BJ (cell line): ENCODE measurements around the gene AICDA. TPM values are rescaled to one million over a fixed set of nuclear protein-coding genes. Genes with fewer than 3 reads are reported as not detected.
"Not testable (repeated sequence)": the region's sequence is repeated elsewhere in the genome, so short reads cannot be mapped to it uniquely, and the experiment has no call there.

ENCODE experiments used
- CTCF ChIA-PET: fragments of 350-600 bp; formaldehyde crosslinking; extraction: SDS; loops from one replicate; lab custom pipeline; 2021; ENCODE audit warnings: antibody characterized with exemption, inconsistent platforms; lab: Yijun Ruan, JAX
- POLR2A ChIA-PET: fragments of 300-600 bp; sonication (Branson Sonifier 250); formaldehyde crosslinking; extraction: SDS; loops from one replicate; lab custom pipeline; 2021; ENCODE audit warnings: antibody characterized with exemption; lab: Charles Lee
- DNase-seq: peaks from one replicate; pipeline ENCODE4 v3.0.0-alpha.2; 2011; ENCODE audit warnings: low read depth
- H3K27me3 ChIP-seq: 2 replicates; pipeline ENCODE4 v1.6.0; 2011; ENCODE audit warnings: low read length; ENCODE audit not compliant: control insufficient read depth, insufficient read depth
- H3K36me3 ChIP-seq: 2 replicates; pipeline ENCODE4 v1.5.1; 2011; ENCODE audit warnings: low read length; ENCODE audit not compliant: control insufficient read depth, insufficient read depth
- H3K4me3 ChIP-seq: 2 replicates; pipeline ENCODE4 v1.5.1; 2011; ENCODE audit warnings: low read depth, mild to moderate bottlenecking, control low read depth, low read length
- polyA plus RNA-seq: library from polyadenylated mRNA; depleted of rRNA; stranded (reverse); fragments of >200 nt; gene quantifications from 2 replicates; pipeline ENCODE4 v1.2.3, GENCODE V29; 2011
- TF ChIP-seq, protein P1 (sequence below): IDR thresholded peaks from 2 replicates; pipeline ENCODE4 v1.5.1; 2011; ENCODE audit warnings: low read depth, mild to moderate bottlenecking, control low read depth, inconsistent platforms, low read length, moderate library complexity; ENCODE audit not compliant: insufficient read depth

The AICDA gene
- polyA plus RNA-seq, 1 experiment: not detected

DNA sequence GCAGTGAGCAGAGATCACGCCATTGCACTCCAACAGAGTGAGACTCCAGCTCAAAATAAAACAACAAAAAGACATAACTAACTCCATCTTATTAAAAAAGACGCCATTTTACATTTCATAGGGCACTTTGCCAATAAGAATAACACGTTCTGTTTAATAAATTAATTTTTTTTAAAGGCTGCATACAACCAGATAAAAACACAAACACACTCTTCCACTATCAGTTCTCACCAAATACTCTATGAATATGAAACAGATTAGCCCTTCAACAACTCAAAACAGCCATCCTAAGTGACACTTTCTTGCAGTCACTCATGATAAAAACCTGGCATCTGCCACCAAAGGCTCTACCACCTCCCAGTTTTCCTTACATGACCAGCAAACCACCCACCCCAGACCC lies 16.1 kb downstream of the AICDA start:
- Histone ChIP-seq H3K27me3 (no peaks in the 10 kb centered on the region), H3K4me3 (no peak overlapping the region), H3K36me3 (no peaks in the 10 kb centered on the region)
- TF ChIP-seq, protein P1, sequence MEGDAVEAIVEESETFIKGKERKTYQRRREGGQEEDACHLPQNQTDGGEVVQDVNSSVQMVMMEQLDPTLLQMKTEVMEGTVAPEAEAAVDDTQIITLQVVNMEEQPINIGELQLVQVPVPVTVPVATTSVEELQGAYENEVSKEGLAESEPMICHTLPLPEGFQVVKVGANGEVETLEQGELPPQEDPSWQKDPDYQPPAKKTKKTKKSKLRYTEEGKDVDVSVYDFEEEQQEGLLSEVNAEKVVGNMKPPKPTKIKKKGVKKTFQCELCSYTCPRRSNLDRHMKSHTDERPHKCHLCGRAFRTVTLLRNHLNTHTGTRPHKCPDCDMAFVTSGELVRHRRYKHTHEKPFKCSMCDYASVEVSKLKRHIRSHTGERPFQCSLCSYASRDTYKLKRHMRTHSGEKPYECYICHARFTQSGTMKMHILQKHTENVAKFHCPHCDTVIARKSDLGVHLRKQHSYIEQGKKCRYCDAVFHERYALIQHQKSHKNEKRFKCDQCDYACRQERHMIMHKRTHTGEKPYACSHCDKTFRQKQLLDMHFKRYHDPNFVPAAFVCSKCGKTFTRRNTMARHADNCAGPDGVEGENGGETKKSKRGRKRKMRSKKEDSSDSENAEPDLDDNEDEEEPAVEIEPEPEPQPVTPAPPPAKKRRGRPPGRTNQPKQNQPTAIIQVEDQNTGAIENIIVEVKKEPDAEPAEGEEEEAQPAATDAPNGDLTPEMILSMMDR: no peak
- DNase-seq: no peak
- CTCF ChIA-PET: interaction anchor here (5.3 kb wide), 1 partner anchor 13 kb away, joined by 20 read pairs; no protein-coding TSS in a partner anchor
- POLR2A ChIA-PET: no interaction called here

DNA sequence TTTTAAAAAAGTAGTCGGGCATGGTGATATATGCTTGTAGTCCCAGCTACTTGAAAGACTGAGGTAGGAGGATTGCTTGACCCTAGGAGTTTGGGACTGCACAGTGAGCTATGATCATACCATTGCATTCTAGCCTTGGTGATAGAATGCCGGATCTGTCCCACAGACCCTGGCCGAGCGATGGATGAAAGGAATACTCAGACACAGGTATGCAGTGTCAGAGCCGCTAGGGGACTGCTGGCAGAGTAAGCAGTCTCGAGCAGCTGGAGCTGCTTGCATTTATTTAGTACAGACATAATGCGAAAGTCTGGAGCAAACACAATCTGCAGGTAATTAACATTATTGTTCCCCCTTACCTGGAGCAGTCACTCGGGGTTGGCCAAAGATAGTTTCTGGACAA lies 18.6 kb downstream of the AICDA start:
- H3K27me3 ChIP-seq: no peaks in the 10 kb centered on the region
- no peaks in the 10 kb centered on the region for H3K36me3 ChIP-seq
- H3K4me3 ChIP-seq: no peak overlapping the region
- CTCF ChIA-PET: interaction anchor here (1.3 to 5.3 kb wide), 2 partner anchors 15 to 50 kb away, joined by 4 to 20 read pairs; no protein-coding TSS in a partner anchor
- DNase-seq: no peak
- POLR2A ChIA-PET: no interaction called here
- TF ChIP-seq, protein P1: no peak

DNA sequence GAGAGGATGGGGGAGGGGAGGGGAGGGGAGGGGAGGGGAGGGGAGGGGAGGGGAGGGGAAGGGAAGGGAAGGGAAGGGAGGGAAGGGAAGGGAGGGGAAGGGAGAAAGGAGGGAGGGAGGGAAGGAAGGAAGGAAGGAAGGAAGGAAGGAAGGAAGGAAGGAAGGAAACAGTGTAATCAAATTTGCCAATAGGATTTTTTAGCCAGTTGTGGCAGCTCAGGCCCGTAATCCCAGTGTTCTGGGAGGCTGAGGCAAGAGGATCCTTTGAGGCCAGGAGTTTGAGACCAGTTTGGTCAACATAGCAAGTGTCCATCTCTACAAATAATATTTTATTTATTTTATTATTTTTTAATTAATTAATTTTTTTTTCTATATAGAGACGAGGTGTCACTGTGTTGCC lies 19.4 kb downstream of the AICDA start:
- ChIA-PET POLR2A (no interaction called here), CTCF (interaction anchor here (0.6 to 5.3 kb wide), 3 partner anchors 16 to 67 kb away, joined by 3 to 20 read pairs (median 4); no protein-coding TSS in a partner anchor)
- TF ChIP-seq, protein P1: no peak
- no peaks in the 10 kb centered on the region for H3K27me3 ChIP-seq
- H3K4me3 ChIP-seq: no peak overlapping the region
- no peaks in the 10 kb centered on the region for H3K36me3 ChIP-seq
- DNase-seq: no peak

DNA sequence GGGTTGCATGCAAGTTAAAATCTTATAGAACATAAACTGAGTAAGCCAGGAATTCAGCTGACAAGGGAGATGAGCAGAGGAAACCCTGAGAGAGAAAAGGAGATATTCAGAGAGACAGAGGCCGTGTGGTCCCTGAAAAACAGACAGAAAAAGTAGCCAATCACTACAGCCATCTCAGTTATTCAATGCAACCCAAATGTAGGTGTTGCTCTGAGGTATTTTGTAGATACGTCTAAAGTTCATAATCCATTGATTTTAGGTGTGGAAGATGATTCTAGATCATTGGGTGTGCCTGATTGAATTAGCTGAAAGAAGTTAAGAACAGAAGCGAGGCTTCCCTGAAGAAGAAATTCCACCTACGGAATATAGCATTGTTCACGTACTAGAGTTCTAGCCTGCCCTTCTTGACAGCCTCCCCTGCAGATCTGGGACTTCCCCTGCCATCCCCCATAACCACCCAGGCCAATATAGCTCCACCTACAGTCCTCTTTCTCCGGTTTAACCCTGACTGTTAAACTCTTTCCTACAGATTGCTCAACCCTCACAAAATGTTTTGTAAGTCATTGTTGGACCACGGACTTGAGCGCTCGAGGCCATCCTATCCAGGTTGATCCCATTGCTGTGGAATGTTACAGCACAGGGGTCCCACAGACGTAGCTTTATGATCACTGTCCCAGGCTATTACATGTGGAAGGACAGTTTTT lies 21.7 kb downstream of the AICDA start:
- no peaks in the 10 kb centered on the region for H3K27me3 ChIP-seq
- H3K36me3 ChIP-seq: no peaks in the 10 kb centered on the region
- TF ChIP-seq, protein P1: no peak
- ChIA-PET POLR2A (no interaction called here), CTCF (interaction anchor here (0.7 to 1.9 kb wide), 3 partner anchors 14 to 47 kb away, joined by 3 to 6 read pairs (median 4); no protein-coding TSS in a partner anchor)
- H3K4me3 ChIP-seq: no peak overlapping the region
- no peak for DNase-seq

DNA sequence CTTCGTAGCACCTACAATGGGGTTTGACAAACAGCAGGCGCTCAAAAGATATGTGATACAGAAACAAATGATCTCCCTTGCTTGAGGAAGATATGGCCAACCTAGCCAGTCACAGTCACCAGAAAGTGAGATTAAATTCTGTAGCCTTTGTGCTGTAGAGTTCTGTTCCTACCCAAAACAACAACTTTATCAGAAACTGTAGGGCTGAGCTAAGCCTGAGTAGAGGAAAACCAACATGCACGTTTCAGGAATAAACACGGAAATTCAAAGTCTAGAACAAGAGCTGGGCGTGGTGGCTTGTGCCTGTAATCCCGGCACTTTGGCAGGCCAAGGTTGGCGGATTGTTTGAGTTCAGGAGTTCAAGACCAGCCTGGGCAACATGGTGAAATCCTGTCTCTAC lies 23.0 kb downstream of the AICDA start:
- Histone ChIP-seq H3K4me3 (no peak overlapping the region), H3K36me3 (no peaks in the 10 kb centered on the region), H3K27me3 (no peaks in the 10 kb centered on the region)
- no peak for DNase-seq
- TF ChIP-seq, protein P1: no peak
- CTCF ChIA-PET: interaction anchor here (1.3 to 1.9 kb wide), 2 partner anchors 19 to 45 kb away, joined by 4 to 6 read pairs; no protein-coding TSS in a partner anchor
- POLR2A ChIA-PET: no interaction called here

DNA sequence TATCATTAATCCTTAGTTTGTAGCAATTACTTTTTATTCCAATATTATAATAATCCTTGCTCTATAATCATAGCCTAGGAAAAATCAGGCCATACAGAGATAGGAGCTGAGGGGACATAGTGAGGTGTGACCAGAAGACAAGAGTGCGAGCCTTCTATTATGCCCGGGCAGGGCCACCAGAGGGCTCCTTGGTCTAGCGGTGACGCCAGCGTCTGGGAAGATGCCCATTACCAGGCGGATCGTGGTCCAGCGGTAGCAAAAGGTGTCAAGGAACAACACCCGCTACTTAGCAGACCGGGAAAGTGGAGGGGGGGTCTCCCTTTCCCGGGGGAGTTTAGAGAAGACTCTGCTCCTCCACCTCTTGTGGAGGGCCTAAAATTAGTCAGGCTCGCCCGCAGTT lies 28.2 kb downstream of the AICDA start:
- POLR2A ChIA-PET, DNase-seq, H3K4me3 ChIP-seq, CTCF ChIA-PET, H3K36me3 ChIP-seq, H3K27me3 ChIP-seq: not testable (repeated sequence)
